ENCODE results near the gene SIKE1. TPM values are rescaled to one million over a fixed set of nuclear protein-coding genes. Genes with fewer than 3 reads are reported as not detected.
A peak's percentile ranks its signal among the peaks of the same experiment; 100 is the strongest.
"Not testable (repeated sequence)": the region's sequence is repeated elsewhere in the genome, so short reads cannot be mapped to it uniquely, and the experiment has no call there.

SIKE1 gene
- total RNA-seq, result 10 to 100 TPM; 59.4 to 65.0 TPM

DNA sequence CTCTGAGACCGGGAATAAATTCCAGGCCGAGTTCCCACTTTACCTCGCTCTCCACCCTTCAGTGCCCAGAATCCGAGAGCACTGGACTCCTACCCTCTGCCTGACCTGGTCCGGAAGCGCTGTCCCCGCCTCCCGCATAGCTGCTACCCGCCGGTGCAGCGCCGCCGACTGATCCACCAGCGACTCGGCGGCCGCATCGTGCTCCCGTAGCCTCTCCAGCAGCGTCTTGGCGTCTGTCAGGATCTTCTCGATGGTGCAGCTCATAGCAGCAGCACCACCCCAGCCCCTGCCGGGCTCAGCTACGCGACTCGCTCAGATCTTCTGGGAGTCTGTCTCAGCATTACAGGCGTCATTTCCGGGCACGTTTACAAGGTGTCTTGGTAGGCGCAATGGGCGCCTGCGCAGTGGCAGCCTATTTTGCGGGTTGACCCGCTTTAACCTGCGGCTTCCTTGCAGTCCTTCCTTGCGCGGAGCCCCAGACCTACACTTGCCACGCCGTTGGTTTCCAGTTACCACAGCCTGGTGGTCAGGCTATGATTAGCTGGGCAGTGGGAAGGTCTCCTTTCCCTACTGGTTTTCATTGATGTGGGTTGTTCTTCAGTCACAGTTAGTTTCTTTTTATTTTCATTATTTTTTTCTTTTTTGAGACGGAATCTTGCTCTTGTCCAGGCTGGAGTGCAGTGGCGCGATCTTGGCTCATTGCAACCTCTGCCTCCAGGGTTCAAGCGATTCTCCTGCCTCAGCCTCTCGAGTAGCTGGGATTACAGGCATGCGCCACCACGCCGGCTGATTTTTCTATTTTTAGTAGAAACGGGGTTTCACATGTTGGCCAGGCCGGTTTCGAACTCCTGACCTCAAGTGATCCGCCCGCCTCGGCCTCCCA is at the start of gene SIKE1:
TSS of gene SIKE1 (minus strand) at position 342 of the 883 bp plus-strand sequence. CDS start at position 264, 78 bp downstream.
- CTCF ChIA-PET, result interaction anchor here (0.9 to 1.4 kb wide), 2 partner anchors 10 to 22 kb away, joined by 3 read pairs; partner anchors contain the start of gene CSDE1
- peaks cover 33% of the 10 kb centered on the region for H3K36me3 Mint-ChIP-seq (ENCODE audit: low read depth)
- H3K27ac Mint-ChIP-seq, result peak within 1 kb of the TSS; percentile 100
- DNase-seq, result peak; percentile 96
- H3K27me3 Mint-ChIP-seq, result peaks cover 3% of the 10 kb centered on the region
- peaks cover 28% of the 10 kb centered on the region for H3K4me1 Mint-ChIP-seq
- peak within 1 kb of the TSS; percentile 100 for H3K4me3 Mint-ChIP-seq
- H3K9me3 Mint-ChIP-seq, result no peaks in the 10 kb centered on the region
- POLR2A ChIA-PET, result no interaction called here

GRCh38 chr1:114830075-114830474 is 49.6 kb upstream of the SIKE1 start:
- H3K9me3 Mint-ChIP-seq; H3K27ac Mint-ChIP-seq; H3K36me3 Mint-ChIP-seq (ENCODE audit: low read depth); POLR2A ChIA-PET; DNase-seq; CTCF ChIA-PET; H3K4me3 Mint-ChIP-seq; H3K4me1 Mint-ChIP-seq; H3K27me3 Mint-ChIP-seq: not testable (repeated sequence)

DNA sequence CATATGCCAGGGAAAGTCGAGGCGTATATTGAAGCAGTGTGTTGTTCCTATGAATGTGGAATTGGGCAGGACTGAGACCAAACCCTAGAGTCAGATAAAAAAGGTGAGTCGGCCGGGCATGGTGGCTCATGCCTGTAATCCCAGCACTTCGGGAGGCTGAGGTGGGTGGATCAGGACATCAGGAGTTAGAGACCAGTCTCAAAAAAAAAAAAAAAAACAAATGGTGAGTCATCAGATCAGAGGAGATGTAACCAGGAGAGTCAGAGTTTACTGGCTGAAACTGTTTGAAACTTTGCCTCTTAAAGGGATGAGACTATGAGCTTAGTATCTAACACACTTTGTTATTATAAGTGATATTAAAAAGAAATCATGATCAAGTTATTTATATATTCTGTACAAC is 47.8 kb upstream of the SIKE1 start:
- peaks cover 6% of the 10 kb centered on the region for H3K9me3 Mint-ChIP-seq
- no peak overlapping the region for H3K27ac Mint-ChIP-seq
- no peaks in the 10 kb centered on the region for H3K4me1 Mint-ChIP-seq
- H3K27me3 Mint-ChIP-seq, result peaks cover 10% of the 10 kb centered on the region
- no peak for DNase-seq
- ChIA-PET POLR2A (no interaction called here), CTCF (interaction anchor here (0.8 kb wide), 1 partner anchor 818 kb away, joined by 3 read pairs; no protein-coding TSS in a partner anchor)
- H3K36me3 Mint-ChIP-seq (ENCODE audit: low read depth), result no peaks in the 10 kb centered on the region
- H3K4me3 Mint-ChIP-seq, result no peak overlapping the region

- Mint-ChIP-seq H3K9me3 (peaks cover 13% of the 10 kb centered on the region), H3K27ac (no peak overlapping the region), H3K4me3 (no peak overlapping the region), H3K4me1 (no peaks in the 10 kb centered on the region), H3K27me3 (peaks cover 25% of the 10 kb centered on the region), H3K36me3 (ENCODE audit: low read depth) (no peaks in the 10 kb centered on the region)
- DNase-seq, result no peak
- ChIA-PET CTCF (no interaction called here), POLR2A (no interaction called here)
Observed at GRCh38 chr1:114821978-114822377, 41.5 kb upstream of the SIKE1 start.

- H3K4me3 Mint-ChIP-seq, result no peak overlapping the region
- H3K9me3 Mint-ChIP-seq, result peaks cover 13% of the 10 kb centered on the region
- no peaks in the 10 kb centered on the region for H3K36me3 Mint-ChIP-seq (ENCODE audit: low read depth)
- no peak overlapping the region for H3K27ac Mint-ChIP-seq
- DNase-seq, result no peak
- ChIA-PET CTCF (interaction anchor here (0.6 kb wide), 1 partner anchor 19 kb away, joined by 3 read pairs; no protein-coding TSS in a partner anchor), POLR2A (no interaction called here)
- peaks cover 19% of the 10 kb centered on the region for H3K27me3 Mint-ChIP-seq
- no peaks in the 10 kb centered on the region for H3K4me1 Mint-ChIP-seq
Observed at GRCh38 chr1:114820392-114820791, 39.9 kb upstream of the SIKE1 start.

GRCh38 chr1:114819869-114820268 is 39.4 kb upstream of the SIKE1 start:
- ChIA-PET CTCF (no interaction called here), POLR2A (no interaction called here)

GRCh38 chr1:114804449-114804848 is 24.0 kb upstream of the SIKE1 start:
- H3K36me3 Mint-ChIP-seq (ENCODE audit: low read depth); DNase-seq; H3K4me1 Mint-ChIP-seq; POLR2A ChIA-PET; H3K4me3 Mint-ChIP-seq; CTCF ChIA-PET; H3K27ac Mint-ChIP-seq; H3K27me3 Mint-ChIP-seq; H3K9me3 Mint-ChIP-seq: not testable (repeated sequence)

More at GRCh38 chr1:114819869-114820268, 39.4 kb upstream of the SIKE1 start:
- DNase-seq, result no peak
- H3K27ac Mint-ChIP-seq, result no peak overlapping the region
- H3K4me3 Mint-ChIP-seq, result no peak overlapping the region
- no peaks in the 10 kb centered on the region for H3K4me1 Mint-ChIP-seq
- no peaks in the 10 kb centered on the region for H3K36me3 Mint-ChIP-seq (ENCODE audit: low read depth)
- peaks cover 11% of the 10 kb centered on the region for H3K9me3 Mint-ChIP-seq
- peaks cover 20% of the 10 kb centered on the region for H3K27me3 Mint-ChIP-seq

DNA sequence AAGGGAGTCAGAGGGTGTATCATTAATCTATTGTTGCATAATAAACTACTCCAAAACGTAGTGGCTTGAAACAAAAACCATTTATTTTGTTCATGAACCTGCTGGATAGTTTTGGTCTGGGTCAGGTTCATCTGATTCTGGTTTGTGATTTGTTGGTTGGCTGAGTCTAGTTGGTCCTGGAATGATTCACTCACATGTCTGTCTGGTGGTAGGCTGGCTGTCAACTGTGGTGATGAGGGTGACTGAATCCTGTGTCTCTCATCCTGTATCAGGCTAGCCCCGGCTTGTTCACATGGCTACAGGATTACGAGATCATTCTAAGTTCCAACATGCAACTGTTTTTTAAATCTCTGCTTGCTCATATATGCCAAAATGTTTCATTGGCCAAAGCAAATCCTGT is 22.5 kb upstream of the SIKE1 start:
- peaks cover 12% of the 10 kb centered on the region for H3K27me3 Mint-ChIP-seq
- ChIA-PET POLR2A (no interaction called here), CTCF (no interaction called here)
- no peak overlapping the region for H3K4me3 Mint-ChIP-seq
- H3K27ac Mint-ChIP-seq, result no peak overlapping the region
- H3K9me3 Mint-ChIP-seq, result no peaks in the 10 kb centered on the region
- no peaks in the 10 kb centered on the region for H3K36me3 Mint-ChIP-seq (ENCODE audit: low read depth)
- no peak for DNase-seq
- H3K4me1 Mint-ChIP-seq, result no peaks in the 10 kb centered on the region

DNA sequence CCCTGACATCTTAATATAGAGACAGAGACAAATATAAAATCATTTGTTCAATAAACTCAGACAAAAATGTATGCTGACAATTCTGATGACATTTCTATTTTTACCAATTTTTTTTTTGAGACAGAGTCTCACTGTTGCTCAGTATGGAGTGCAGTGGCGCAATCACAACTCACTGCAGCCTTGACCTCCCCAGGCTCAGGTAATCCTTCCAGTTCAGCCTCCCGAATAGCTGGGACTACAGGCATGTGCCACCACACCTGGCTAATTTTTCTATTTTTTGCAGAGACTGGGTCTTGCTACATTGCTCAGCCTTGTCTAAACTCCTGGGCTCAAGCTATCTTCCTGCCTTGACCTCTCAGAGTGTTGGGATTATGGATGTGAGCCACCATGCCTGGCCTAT is 13.6 kb upstream of the SIKE1 start:
- H3K9me3 Mint-ChIP-seq, result no peaks in the 10 kb centered on the region
- H3K27me3 Mint-ChIP-seq, result peaks cover 36% of the 10 kb centered on the region
- ChIA-PET CTCF (no interaction called here), POLR2A (no interaction called here)
- H3K4me3 Mint-ChIP-seq, result no peak overlapping the region
- no peaks in the 10 kb centered on the region for H3K4me1 Mint-ChIP-seq
- no peaks in the 10 kb centered on the region for H3K36me3 Mint-ChIP-seq (ENCODE audit: low read depth)
- no peak for DNase-seq
- H3K27ac Mint-ChIP-seq, result no peak overlapping the region

DNA sequence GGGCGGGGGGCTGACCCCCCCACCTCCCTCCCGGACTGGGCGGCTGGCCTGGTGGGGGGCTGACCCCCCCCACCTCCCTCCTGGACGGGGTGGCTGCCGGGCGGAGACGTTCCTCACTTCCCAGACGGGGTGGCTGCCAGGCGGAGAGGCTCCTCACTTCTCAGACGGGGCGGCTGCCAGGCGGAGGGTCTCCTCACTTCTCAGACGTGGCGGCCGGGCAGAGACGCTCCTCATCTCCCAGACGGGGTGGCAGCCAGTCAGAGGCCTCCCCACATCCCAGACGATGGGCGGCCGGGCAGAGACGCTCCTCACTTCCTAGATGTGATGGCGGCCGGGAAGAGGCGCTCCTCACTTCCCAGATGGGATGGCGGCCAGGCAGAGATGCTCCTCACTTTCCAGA is 10.1 kb upstream of the SIKE1 start:
- POLR2A ChIA-PET; DNase-seq; H3K4me3 Mint-ChIP-seq; CTCF ChIA-PET; H3K36me3 Mint-ChIP-seq (ENCODE audit: low read depth); H3K27ac Mint-ChIP-seq; H3K4me1 Mint-ChIP-seq; H3K9me3 Mint-ChIP-seq: not testable (repeated sequence)
- H3K27me3 Mint-ChIP-seq, result peaks cover 30% of the 10 kb centered on the region

DNA sequence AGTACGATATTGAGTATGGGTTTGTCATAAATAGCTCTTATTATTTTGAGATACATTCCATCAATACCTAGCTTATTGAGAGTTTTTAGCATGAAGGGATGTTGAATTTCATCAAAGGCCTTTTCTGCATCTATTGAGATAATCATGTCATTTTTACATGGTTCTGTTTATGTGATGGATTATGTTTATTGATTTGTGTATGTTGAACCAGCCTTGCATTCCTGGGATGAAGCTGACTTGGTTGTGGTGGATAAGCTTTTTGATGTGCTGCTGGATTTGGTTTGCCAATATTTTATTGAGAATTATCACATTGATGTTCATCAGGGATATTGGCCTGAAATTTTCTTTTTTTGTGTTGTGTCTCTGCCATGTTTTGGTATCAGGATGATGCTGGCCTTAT is 6.0 kb upstream of the SIKE1 start:
- CTCF ChIA-PET; H3K9me3 Mint-ChIP-seq; H3K27ac Mint-ChIP-seq; H3K4me1 Mint-ChIP-seq; DNase-seq; H3K4me3 Mint-ChIP-seq; H3K36me3 Mint-ChIP-seq (ENCODE audit: low read depth); POLR2A ChIA-PET: not testable (repeated sequence)
- H3K27me3 Mint-ChIP-seq, result peaks cover 20% of the 10 kb centered on the region

DNA sequence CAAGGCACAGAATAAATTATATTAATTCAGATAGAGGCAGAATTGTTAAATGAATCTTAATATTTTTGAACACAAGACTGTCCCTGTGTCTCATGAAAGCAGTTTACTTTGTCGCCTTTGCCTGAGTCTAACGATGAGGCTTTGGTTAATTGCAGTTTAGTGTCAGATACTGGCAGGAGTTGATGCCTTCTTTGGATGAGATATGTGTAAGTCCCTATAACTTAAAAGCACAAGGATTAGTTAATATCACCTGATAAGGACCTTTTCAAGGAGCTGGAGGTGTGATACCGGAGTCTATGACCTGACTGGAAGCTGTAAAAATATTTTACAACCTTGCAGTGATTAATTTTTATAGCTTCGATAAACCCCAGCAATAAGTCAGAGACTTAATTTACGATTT is 2.0 kb upstream of the SIKE1 start:
- POLR2A ChIA-PET, result no interaction called here
- H3K27me3 Mint-ChIP-seq, result peaks cover 6% of the 10 kb centered on the region
- H3K36me3 Mint-ChIP-seq (ENCODE audit: low read depth), result peaks cover 17% of the 10 kb centered on the region
- H3K4me3 Mint-ChIP-seq, result no peak overlapping the region
- peaks cover 28% of the 10 kb centered on the region for H3K4me1 Mint-ChIP-seq
- no peaks in the 10 kb centered on the region for H3K9me3 Mint-ChIP-seq
- CTCF ChIA-PET, result no interaction called here
- no peak for DNase-seq
- no peak overlapping the region for H3K27ac Mint-ChIP-seq

- H3K4me3 Mint-ChIP-seq, result peak overlapping the region; percentile 100
- no peaks in the 10 kb centered on the region for H3K27me3 Mint-ChIP-seq
- DNase-seq, result no peak
- peak overlapping the region; percentile 100 for H3K27ac Mint-ChIP-seq
- H3K9me3 Mint-ChIP-seq, result no peaks in the 10 kb centered on the region
- H3K36me3 Mint-ChIP-seq (ENCODE audit: low read depth), result peaks cover 33% of the 10 kb centered on the region
- ChIA-PET POLR2A (no interaction called here), CTCF (interaction anchor here (0.9 kb wide), 1 partner anchor 22 kb away, joined by 3 read pairs; the partner anchor contains the start of gene CSDE1)
- H3K4me1 Mint-ChIP-seq, result peaks cover 28% of the 10 kb centered on the region
Observed at GRCh38 chr1:114779722-114780121, 763 bp downstream of the SIKE1 start.

DNA sequence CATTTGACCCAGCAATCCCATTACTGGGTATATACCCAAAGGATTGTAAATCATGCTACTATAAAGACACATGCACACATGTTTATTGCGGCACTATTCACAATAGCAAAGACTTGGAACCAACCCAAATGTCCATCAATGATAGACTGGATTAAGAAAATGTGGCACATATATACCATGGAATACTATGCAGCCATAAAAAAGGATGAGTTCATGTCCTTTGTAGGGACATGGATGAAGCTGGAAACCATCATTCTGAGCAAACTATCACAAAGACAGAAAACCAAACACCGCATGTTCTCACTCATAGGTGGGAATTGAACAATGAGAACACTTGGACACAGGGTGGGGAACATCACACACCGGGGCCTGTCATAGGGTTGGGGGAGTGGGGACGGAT is 3.8 kb downstream of the SIKE1 start:
- H3K4me3 Mint-ChIP-seq, DNase-seq, H3K9me3 Mint-ChIP-seq, POLR2A ChIA-PET, H3K27me3 Mint-ChIP-seq, CTCF ChIA-PET, H3K27ac Mint-ChIP-seq: not testable (repeated sequence)
- Mint-ChIP-seq H3K36me3 (ENCODE audit: low read depth) (peaks cover 43% of the 10 kb centered on the region), H3K4me1 (peaks cover 28% of the 10 kb centered on the region)
